Measurements from ENCODE around the gene PXMP2. TPM values are rescaled to one million over a fixed set of nuclear protein-coding genes. Genes with fewer than 3 reads are reported as not detected.

The PXMP2 gene
- total RNA-seq, 1 donor from 2014 or later = 34.8 TPM

- no peak for DNase-seq (ENCODE audit: low read depth)
- H3K27me3 ChIP-seq (ENCODE audit: control insufficient read depth, insufficient read depth, low read length) = no peaks in the 10 kb centered on the region
- H3K36me3 ChIP-seq (ENCODE audit: control insufficient read depth, insufficient read depth, low read length) = peaks cover 2% of the 10 kb centered on the region
- H3K4me3 ChIP-seq (ENCODE audit: low read depth, low read length) = no peak overlapping the region
- no peak for TF ChIP-seq CTCF (IDR thresholded peaks at IDR 0.05; ENCODE audit: insufficient read depth, low read length, poor library complexity, severe bottlenecking)
Measured at GRCh38 chr12:132672116-132672515, 15.3 kb upstream of the PXMP2 start.

- no peak for DNase-seq (ENCODE audit: low read depth)
- Histone ChIP-seq H3K36me3 (ENCODE audit: control insufficient read depth, insufficient read depth, low read length) (peaks cover 2% of the 10 kb centered on the region), H3K27me3 (ENCODE audit: control insufficient read depth, insufficient read depth, low read length) (no peaks in the 10 kb centered on the region), H3K4me3 (ENCODE audit: low read depth, low read length) (no peak overlapping the region)
- TF ChIP-seq CTCF (IDR thresholded peaks at IDR 0.05; ENCODE audit: insufficient read depth, low read length, poor library complexity, severe bottlenecking) = no peak
Measured at GRCh38 chr12:132672678-132673077, 14.7 kb upstream of the PXMP2 start.

GRCh38 chr12:132673288-132674179, 13.9 kb upstream of the PXMP2 start:
- Histone ChIP-seq H3K27me3 (ENCODE audit: control insufficient read depth, insufficient read depth, low read length) (no peaks in the 10 kb centered on the region), H3K4me3 (ENCODE audit: low read depth, low read length) (no peak overlapping the region), H3K36me3 (ENCODE audit: control insufficient read depth, insufficient read depth, low read length) (peaks cover 2% of the 10 kb centered on the region)
- DNase-seq (ENCODE audit: low read depth) = no peak
- TF ChIP-seq CTCF (IDR thresholded peaks at IDR 0.05; ENCODE audit: insufficient read depth, low read length, poor library complexity, severe bottlenecking) = no peak

GRCh38 chr12:132674561-132674960, 12.8 kb upstream of the PXMP2 start:
- Histone ChIP-seq H3K36me3 (ENCODE audit: control insufficient read depth, insufficient read depth, low read length) (no peaks in the 10 kb centered on the region), H3K27me3 (ENCODE audit: control insufficient read depth, insufficient read depth, low read length) (no peaks in the 10 kb centered on the region)

GRCh38 chr12:132675757-132676432, 11.5 kb upstream of the PXMP2 start:
- Histone ChIP-seq H3K36me3 (ENCODE audit: control insufficient read depth, insufficient read depth, low read length) (no peaks in the 10 kb centered on the region), H3K4me3 (ENCODE audit: low read depth, low read length) (no peak overlapping the region), H3K27me3 (ENCODE audit: control insufficient read depth, insufficient read depth, low read length) (no peaks in the 10 kb centered on the region)
- TF ChIP-seq CTCF (IDR thresholded peaks at IDR 0.05; ENCODE audit: insufficient read depth, low read length, poor library complexity, severe bottlenecking) = no peak
- no peak for DNase-seq (ENCODE audit: low read depth)

More at GRCh38 chr12:132674561-132674960, 12.8 kb upstream of the PXMP2 start:
- no peak for DNase-seq (ENCODE audit: low read depth)
- no peak for TF ChIP-seq CTCF (IDR thresholded peaks at IDR 0.05; ENCODE audit: insufficient read depth, low read length, poor library complexity, severe bottlenecking)
- H3K4me3 ChIP-seq (ENCODE audit: low read depth, low read length) = no peak overlapping the region
